Measurements from ENCODE around the gene LRRC23. TPM values are rescaled to one million over a fixed set of nuclear protein-coding genes. Genes with fewer than 3 reads are reported as not detected.

The LRRC23 gene
- total RNA-seq, 1 experiment from 2014 or later: 11.0 TPM

- DNase-seq (ENCODE audit: low read depth): no peak
Observed at GRCh38 chr12:6956021-6956727, 51.6 kb downstream of the LRRC23 start.

DNA sequence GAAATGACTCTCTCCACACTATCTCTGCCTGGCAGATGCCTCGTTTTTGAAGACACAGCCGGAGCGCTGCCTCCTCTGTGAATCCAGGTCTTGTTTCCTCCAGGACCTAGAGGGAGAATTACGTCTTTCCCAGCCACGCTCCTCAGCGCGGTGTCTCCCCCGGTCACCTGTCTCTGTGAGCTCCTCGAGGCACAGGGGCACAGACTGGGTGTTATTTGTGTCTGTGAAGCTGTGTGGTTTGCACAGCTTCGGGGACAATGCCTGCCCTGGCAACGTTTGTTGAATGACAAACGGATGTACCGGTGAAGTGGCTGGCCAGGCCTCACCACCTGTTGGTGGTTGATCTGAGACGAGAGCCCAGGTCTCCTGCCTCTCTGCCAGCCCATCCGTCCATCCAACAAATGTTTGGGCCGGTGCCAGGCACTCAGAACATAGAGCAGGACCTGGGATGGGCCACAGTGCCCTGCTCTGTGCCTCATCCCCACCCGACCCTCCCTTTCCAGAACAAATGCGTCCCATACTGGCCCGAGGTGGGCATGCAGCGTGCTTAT, 52.6 kb downstream of the LRRC23 start:
- DNase-seq (ENCODE audit: low read depth): no peak

GRCh38 chr12:6957741-6958608, 53.4 kb downstream of the LRRC23 start:
- DNase-seq (ENCODE audit: low read depth): no peak

GRCh38 chr12:6958609-6959057, 54.0 kb downstream of the LRRC23 start:
- no peak for DNase-seq (ENCODE audit: low read depth)

DNA sequence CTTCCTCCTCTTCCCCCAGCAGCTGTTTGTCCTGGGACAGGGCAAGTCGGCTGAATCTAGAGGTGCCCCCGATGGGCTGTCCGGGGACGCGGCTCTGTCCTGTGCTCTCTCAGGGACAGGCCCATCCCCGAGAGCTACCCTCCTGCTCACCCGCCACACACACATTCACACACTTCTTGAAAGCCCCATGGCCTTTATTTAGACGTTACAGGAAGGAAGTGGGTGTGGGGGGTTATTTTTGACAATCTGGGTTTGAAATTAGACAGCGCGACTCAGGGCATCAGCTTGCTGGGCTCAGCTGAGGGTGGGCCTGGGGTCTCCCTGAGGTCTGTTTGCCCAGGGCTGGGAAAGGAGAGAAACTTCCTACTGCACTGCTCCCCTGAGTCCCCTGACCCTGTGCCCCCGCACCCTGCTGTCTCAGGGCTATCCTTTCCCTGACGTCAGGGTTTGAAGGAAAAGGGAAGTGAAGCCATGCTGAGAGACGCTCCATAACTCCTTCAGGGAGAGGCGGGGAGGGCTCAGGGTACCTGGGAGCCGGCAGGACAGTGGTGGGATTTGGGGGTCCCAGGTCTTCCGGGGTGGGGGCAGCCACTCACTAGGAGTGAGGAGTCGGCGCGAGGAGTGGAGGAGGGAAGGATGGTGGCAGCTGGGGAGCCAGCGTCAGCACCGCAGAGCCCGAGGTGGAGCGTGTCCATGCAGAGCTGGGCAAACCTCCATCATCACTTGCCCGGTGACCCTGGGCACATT, 54.6 kb downstream of the LRRC23 start:
- DNase-seq (ENCODE audit: low read depth): no peak

- no peak for DNase-seq (ENCODE audit: low read depth)
Observed at GRCh38 chr12:6959805-6960592, 55.4 kb downstream of the LRRC23 start.

DNA sequence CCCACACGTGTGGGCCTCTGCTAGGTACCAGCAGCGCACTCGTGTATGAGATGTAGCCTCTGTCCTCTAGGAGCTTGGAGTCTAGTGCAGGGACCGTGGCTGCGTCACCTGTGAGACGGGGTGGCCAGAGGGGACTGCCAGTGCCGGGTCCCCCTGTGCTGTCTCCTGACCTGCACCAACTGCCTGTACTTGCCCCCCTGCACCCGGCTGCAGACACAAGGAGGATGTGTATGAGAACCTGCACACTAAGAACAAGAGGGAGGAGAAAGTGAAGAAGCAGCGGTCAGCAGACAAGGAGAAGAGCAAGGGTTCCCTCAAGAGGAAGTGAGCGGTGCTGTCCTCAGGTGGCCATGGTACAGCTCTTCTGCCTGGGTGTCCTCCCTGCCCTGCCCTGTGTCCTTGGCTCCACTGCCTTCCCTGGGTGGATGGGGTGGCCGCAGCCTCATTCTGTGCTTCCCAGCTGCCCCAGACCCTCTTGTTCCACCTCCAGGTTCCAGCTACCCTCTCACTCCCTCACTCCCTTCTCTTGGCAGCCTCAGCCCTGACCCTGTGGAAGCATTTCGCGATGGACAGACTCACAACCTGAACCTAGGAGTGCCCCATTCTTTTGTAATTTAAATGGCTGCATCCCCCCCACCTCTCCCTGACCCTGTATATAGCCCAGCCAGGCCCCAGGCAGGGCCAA, 56.1 kb downstream of the LRRC23 start:
- DNase-seq (ENCODE audit: low read depth): peak; percentile 58

DNA sequence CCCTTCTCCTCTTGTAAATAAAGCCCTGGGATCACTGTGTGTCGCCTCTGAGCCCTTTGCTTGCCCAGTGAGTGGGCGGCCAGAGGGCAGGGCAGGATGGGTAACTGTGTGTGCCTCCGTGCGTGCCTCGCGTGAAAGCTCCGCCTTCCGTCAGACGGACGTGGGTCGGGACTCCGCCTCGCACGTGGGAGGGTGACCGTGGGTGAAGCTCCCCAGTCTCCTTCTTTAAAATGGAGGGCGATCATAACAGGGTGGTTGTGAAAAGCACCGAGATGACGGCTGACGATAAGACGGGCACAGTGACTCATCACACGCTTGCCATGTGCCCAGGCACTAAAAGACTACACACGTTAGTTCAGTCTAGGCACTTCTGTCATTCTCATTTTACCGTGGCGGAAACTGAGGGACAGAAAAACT, 56.7 kb downstream of the LRRC23 start:
- DNase-seq (ENCODE audit: low read depth): peak; percentile 74

- peak; percentile 71 for DNase-seq (ENCODE audit: low read depth)
Observed at GRCh38 chr12:6961695-6962284, 57.2 kb downstream of the LRRC23 start.

DNA sequence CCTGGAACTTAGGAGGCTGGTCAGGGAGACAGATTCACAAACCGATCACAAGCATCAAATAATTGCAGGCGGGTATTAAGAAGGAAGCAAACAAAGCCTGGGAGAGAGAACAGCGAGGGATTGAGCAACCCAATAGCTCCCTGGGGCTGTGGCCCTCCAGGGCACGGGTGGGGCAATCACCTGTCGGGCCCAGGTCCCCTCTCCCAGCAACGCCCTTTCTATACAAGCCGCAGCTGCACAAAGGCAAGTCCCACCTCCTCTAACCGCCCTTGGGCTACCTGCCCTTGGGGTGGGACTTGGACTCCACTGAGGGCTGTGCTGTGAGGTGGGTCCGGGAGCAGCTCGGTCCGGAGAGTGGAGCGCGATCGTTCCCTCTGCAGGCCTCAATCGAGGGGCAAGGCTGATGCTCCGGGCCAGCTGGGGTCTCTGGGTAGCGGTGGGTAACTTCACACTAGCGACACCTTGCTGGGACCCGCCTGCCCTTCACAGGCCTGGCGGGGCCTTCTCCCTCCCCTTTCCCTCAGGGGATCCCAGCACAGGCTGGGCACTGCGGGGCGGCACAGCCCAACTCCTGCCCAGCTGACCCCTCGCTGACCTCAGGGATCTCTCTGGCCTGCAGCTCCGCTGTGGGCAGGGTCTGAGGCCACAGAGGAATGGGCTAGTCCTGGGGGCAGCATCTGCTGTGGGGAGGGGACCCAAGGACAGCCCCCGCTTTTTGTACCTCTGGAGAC, 57.8 kb downstream of the LRRC23 start:
- no peak for DNase-seq (ENCODE audit: low read depth)

DNA sequence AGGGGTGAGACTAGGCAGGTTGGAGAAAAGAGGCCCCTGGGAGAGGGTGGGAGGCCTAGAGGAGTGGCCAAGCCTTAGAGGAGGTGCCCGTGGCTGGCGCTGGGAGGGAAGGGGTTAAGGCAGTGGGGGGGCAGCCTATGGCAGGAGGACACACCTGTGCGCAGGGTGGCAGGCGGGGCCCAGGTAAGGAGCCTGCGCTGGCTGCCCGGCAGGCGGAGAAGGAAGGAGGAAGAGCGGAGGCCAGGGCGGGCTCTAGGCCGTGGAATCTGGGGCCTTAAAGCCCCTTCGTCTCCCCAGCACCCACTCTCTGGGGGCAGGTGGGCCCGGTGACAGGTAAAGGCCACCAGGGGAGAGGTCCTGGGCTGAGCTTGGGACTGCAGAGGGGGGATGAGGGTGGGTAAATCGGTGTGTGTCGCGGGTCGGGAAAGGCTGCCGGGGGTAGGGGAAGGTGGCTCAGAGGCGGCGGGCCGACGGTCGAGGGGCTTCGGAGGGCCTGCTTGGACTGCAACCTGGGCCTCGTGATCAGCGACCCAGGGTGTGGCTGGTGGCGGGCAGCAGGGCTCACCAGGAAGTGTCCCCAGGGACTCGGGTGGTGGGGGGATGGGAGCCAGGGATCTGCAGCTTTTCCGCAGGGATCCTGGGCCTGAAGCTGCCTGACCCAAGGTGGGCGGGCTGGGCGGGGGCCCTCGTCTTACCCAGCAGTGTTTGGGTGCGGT, 58.6 kb downstream of the LRRC23 start:
- DNase-seq (ENCODE audit: low read depth): no peak

Other genes with a start within 250 kb of the LRRC23 start
- gene ING4, start 241.7 kb upstream of the LRRC23 start, total RNA-seq (2014; rRNA removed; shearing (Covaris generic)): 19.3 and 37.8 TPM in 2 replicates
- 18.1 and 25.0 TPM in 2 replicates for gene ZNF384, start 215.4 kb upstream of the LRRC23 start, total RNA-seq (2014; rRNA removed; shearing (Covaris generic))
- 0.12 TPM in 1 of 2 replicates, not detected in the other for gene PIANP, start 204.0 kb upstream of the LRRC23 start, total RNA-seq (2014; rRNA removed; shearing (Covaris generic))
- gene COPS7A, start 180.8 kb upstream of the LRRC23 start, total RNA-seq (2014; rRNA removed; shearing (Covaris generic)): 60.2 and 66.0 TPM in 2 replicates
- 274 and 278 TPM in 2 replicates for gene MLF2, start 151.7 kb upstream of the LRRC23 start, total RNA-seq (2014; rRNA removed; shearing (Covaris generic))
- gene PTMS, start 138.5 kb upstream of the LRRC23 start, total RNA-seq (2014; rRNA removed; shearing (Covaris generic)): 136 and 216 TPM in 2 replicates
- not detected in 2 replicates for gene LAG3, start 132.3 kb upstream of the LRRC23 start, total RNA-seq (2014; rRNA removed; shearing (Covaris generic))
- not detected in 2 replicates for gene CD4, start 115.3 kb upstream of the LRRC23 start, total RNA-seq (2014; rRNA removed; shearing (Covaris generic))
- gene GPR162, start 83.0 kb upstream of the LRRC23 start, total RNA-seq (2014; rRNA removed; shearing (Covaris generic)): 2.1 TPM in 1 of 2 replicates, not detected in the other
- 18.8 and 34.4 TPM in 2 replicates for gene P3H3, start 76.4 kb upstream of the LRRC23 start, total RNA-seq (2014; rRNA removed; shearing (Covaris generic))
- 0.57 TPM in 1 of 2 replicates, not detected in the other for gene GNB3, start 63.9 kb upstream of the LRRC23 start, total RNA-seq (2014; rRNA removed; shearing (Covaris generic))
- 123 and 126 TPM in 2 replicates for gene CDCA3, start 53.5 kb upstream of the LRRC23 start, total RNA-seq (2014; rRNA removed; shearing (Covaris generic))
- gene USP5, start 52.7 kb upstream of the LRRC23 start, total RNA-seq (2014; rRNA removed; shearing (Covaris generic)): 47.3 and 79.3 TPM in 2 replicates
- 1,942 and 2,129 TPM in 2 replicates for gene TPI1, start 37.3 kb upstream of the LRRC23 start, total RNA-seq (2014; rRNA removed; shearing (Covaris generic))
- gene SPSB2, start 31.5 kb upstream of the LRRC23 start, total RNA-seq (2014; rRNA removed; shearing (Covaris generic)): 6.1 and 7.7 TPM in 2 replicates
- gene ENO2, start 9.8 kb downstream of the LRRC23 start, total RNA-seq (2014; rRNA removed; shearing (Covaris generic)): 29.1 and 30.0 TPM in 2 replicates
- gene ATN1, start 23.1 kb downstream of the LRRC23 start, total RNA-seq (2014; rRNA removed; shearing (Covaris generic)): 3.9 and 25.0 TPM in 2 replicates
- not detected in 2 replicates for gene RNU7-1, start 39.0 kb downstream of the LRRC23 start, total RNA-seq (2014; rRNA removed; shearing (Covaris generic))
- 192 and 242 TPM in 2 replicates for gene C12orf57, start 39.2 kb downstream of the LRRC23 start, total RNA-seq (2014; rRNA removed; shearing (Covaris generic))
- gene PTPN6, start 46.5 kb downstream of the LRRC23 start, total RNA-seq (2014; rRNA removed; shearing (Covaris generic)): 0.39 and 0.98 TPM in 2 replicates
- gene PHB2, start 65.8 kb downstream of the LRRC23 start, total RNA-seq (2014; rRNA removed; shearing (Covaris generic)): 203 and 222 TPM in 2 replicates
- gene EMG1, start 66.1 kb downstream of the LRRC23 start, total RNA-seq (2014; rRNA removed; shearing (Covaris generic)): 42.9 and 52.9 TPM in 2 replicates
- gene LPCAT3, start 113.7 kb downstream of the LRRC23 start, total RNA-seq (2014; rRNA removed; shearing (Covaris generic)): 26.1 and 26.7 TPM in 2 replicates
- gene C1S, start 155.9 kb downstream of the LRRC23 start, total RNA-seq (2014; rRNA removed; shearing (Covaris generic)): 59.0 and 68.3 TPM in 2 replicates
- 88.8 and 112 TPM in 2 replicates for gene C1R, start 187.6 kb downstream of the LRRC23 start, total RNA-seq (2014; rRNA removed; shearing (Covaris generic))
- 14.3 and 22.1 TPM in 2 replicates for gene C1RL, start 204.4 kb downstream of the LRRC23 start, total RNA-seq (2014; rRNA removed; shearing (Covaris generic))
- not detected in 2 replicates for gene RBP5, start 224.1 kb downstream of the LRRC23 start, total RNA-seq (2014; rRNA removed; shearing (Covaris generic))
- 7.7 and 29.7 TPM in 2 replicates for gene CLSTN3, start 225.5 kb downstream of the LRRC23 start, total RNA-seq (2014; rRNA removed; shearing (Covaris generic))

Data from M059J (cell line).